Measurements from ENCODE around the gene KAZALD1.

The KAZALD1 gene

GRCh38 chr10:101087376-101087775 is 25.6 kb downstream of the KAZALD1 start:
- Mint-ChIP-seq H3K4me1 (ENCODE audit: low read depth) (no peaks in the 10 kb centered on the region), H3K27ac (no peak overlapping the region), H3K27me3 (peaks cover 60% of the 10 kb centered on the region), H3K9me3 (no peaks in the 10 kb centered on the region), H3K36me3 (ENCODE audit: low read depth) (no peaks in the 10 kb centered on the region), H3K4me3 (no peak overlapping the region)

GRCh38 chr10:101087965-101088364 is 26.2 kb downstream of the KAZALD1 start:
- H3K4me1 Mint-ChIP-seq (ENCODE audit: low read depth), result no peaks in the 10 kb centered on the region
- no peaks in the 10 kb centered on the region for H3K36me3 Mint-ChIP-seq (ENCODE audit: low read depth)
- H3K27me3 Mint-ChIP-seq, result peaks cover 62% of the 10 kb centered on the region
- no peaks in the 10 kb centered on the region for H3K9me3 Mint-ChIP-seq
- no peak overlapping the region for H3K27ac Mint-ChIP-seq
- H3K4me3 Mint-ChIP-seq, result no peak overlapping the region

- Mint-ChIP-seq H3K4me3 (no peak overlapping the region), H3K36me3 (ENCODE audit: low read depth) (no peaks in the 10 kb centered on the region), H3K27me3 (peaks cover 55% of the 10 kb centered on the region), H3K4me1 (ENCODE audit: low read depth) (no peaks in the 10 kb centered on the region), H3K9me3 (no peaks in the 10 kb centered on the region), H3K27ac (no peak overlapping the region)
Observed at GRCh38 chr10:101089520-101090299, 27.9 kb downstream of the KAZALD1 start.

GRCh38 chr10:101090597-101090996 is 28.8 kb downstream of the KAZALD1 start:
- no peaks in the 10 kb centered on the region for H3K9me3 Mint-ChIP-seq
- no peaks in the 10 kb centered on the region for H3K36me3 Mint-ChIP-seq (ENCODE audit: low read depth)
- no peaks in the 10 kb centered on the region for H3K4me1 Mint-ChIP-seq (ENCODE audit: low read depth)
- H3K27me3 Mint-ChIP-seq, result peaks cover 56% of the 10 kb centered on the region
- H3K4me3 Mint-ChIP-seq, result no peak overlapping the region
- H3K27ac Mint-ChIP-seq, result no peak overlapping the region

- no peaks in the 10 kb centered on the region for H3K4me1 Mint-ChIP-seq (ENCODE audit: low read depth)
- peaks cover 49% of the 10 kb centered on the region for H3K27me3 Mint-ChIP-seq
- H3K9me3 Mint-ChIP-seq, result no peaks in the 10 kb centered on the region
- H3K36me3 Mint-ChIP-seq (ENCODE audit: low read depth), result no peaks in the 10 kb centered on the region
- H3K27ac Mint-ChIP-seq, result no peak overlapping the region
- H3K4me3 Mint-ChIP-seq, result no peak overlapping the region
Observed at GRCh38 chr10:101091546-101092290, 29.9 kb downstream of the KAZALD1 start.

GRCh38 chr10:101092881-101093354 is 31.1 kb downstream of the KAZALD1 start:
- no peak overlapping the region for H3K27ac Mint-ChIP-seq
- H3K4me1 Mint-ChIP-seq (ENCODE audit: low read depth), result no peaks in the 10 kb centered on the region
- H3K36me3 Mint-ChIP-seq (ENCODE audit: low read depth), result no peaks in the 10 kb centered on the region
- H3K9me3 Mint-ChIP-seq, result no peaks in the 10 kb centered on the region
- H3K4me3 Mint-ChIP-seq, result no peak overlapping the region
- peaks cover 50% of the 10 kb centered on the region for H3K27me3 Mint-ChIP-seq

GRCh38 chr10:101094121-101094879 is 32.5 kb downstream of the KAZALD1 start:
- Mint-ChIP-seq H3K4me3 (no peak overlapping the region), H3K27ac (no peak overlapping the region), H3K9me3 (no peaks in the 10 kb centered on the region), H3K36me3 (ENCODE audit: low read depth) (no peaks in the 10 kb centered on the region), H3K4me1 (ENCODE audit: low read depth) (no peaks in the 10 kb centered on the region), H3K27me3 (peaks cover 43% of the 10 kb centered on the region)

- Mint-ChIP-seq H3K27me3 (peaks cover 49% of the 10 kb centered on the region), H3K4me1 (ENCODE audit: low read depth) (no peaks in the 10 kb centered on the region), H3K27ac (no peak overlapping the region), H3K4me3 (no peak overlapping the region), H3K9me3 (no peaks in the 10 kb centered on the region), H3K36me3 (ENCODE audit: low read depth) (no peaks in the 10 kb centered on the region)
Observed at GRCh38 chr10:101095004-101095403, 33.2 kb downstream of the KAZALD1 start.

GRCh38 chr10:101095550-101096213 is 33.9 kb downstream of the KAZALD1 start:
- Mint-ChIP-seq H3K9me3 (no peaks in the 10 kb centered on the region), H3K27ac (no peak overlapping the region), H3K4me1 (ENCODE audit: low read depth) (no peaks in the 10 kb centered on the region), H3K27me3 (peaks cover 48% of the 10 kb centered on the region), H3K4me3 (no peak overlapping the region), H3K36me3 (ENCODE audit: low read depth) (no peaks in the 10 kb centered on the region)

GRCh38 chr10:101096378-101096777 is 34.6 kb downstream of the KAZALD1 start:
- Mint-ChIP-seq H3K36me3 (ENCODE audit: low read depth) (no peaks in the 10 kb centered on the region), H3K27me3 (peaks cover 43% of the 10 kb centered on the region), H3K27ac (no peak overlapping the region), H3K4me1 (ENCODE audit: low read depth) (no peaks in the 10 kb centered on the region), H3K9me3 (no peaks in the 10 kb centered on the region), H3K4me3 (no peak overlapping the region)

- H3K27ac Mint-ChIP-seq, result no peak overlapping the region
- H3K4me3 Mint-ChIP-seq, result no peak overlapping the region
- H3K36me3 Mint-ChIP-seq (ENCODE audit: low read depth), result no peaks in the 10 kb centered on the region
- no peaks in the 10 kb centered on the region for H3K4me1 Mint-ChIP-seq (ENCODE audit: low read depth)
- no peaks in the 10 kb centered on the region for H3K9me3 Mint-ChIP-seq
- H3K27me3 Mint-ChIP-seq, result peaks cover 41% of the 10 kb centered on the region
Observed at GRCh38 chr10:101097881-101098280, 36.1 kb downstream of the KAZALD1 start.

GRCh38 chr10:101099901-101100300 is 38.1 kb downstream of the KAZALD1 start:
- Mint-ChIP-seq H3K27me3 (peaks cover 50% of the 10 kb centered on the region), H3K36me3 (ENCODE audit: low read depth) (no peaks in the 10 kb centered on the region), H3K27ac (no peak overlapping the region), H3K4me3 (no peak overlapping the region), H3K4me1 (ENCODE audit: low read depth) (no peaks in the 10 kb centered on the region), H3K9me3 (no peaks in the 10 kb centered on the region)

GRCh38 chr10:101101372-101101881 is 39.6 kb downstream of the KAZALD1 start:
- Mint-ChIP-seq H3K27ac (no peak overlapping the region), H3K27me3 (peaks cover 50% of the 10 kb centered on the region), H3K36me3 (ENCODE audit: low read depth) (no peaks in the 10 kb centered on the region), H3K4me3 (no peak overlapping the region), H3K9me3 (no peaks in the 10 kb centered on the region), H3K4me1 (ENCODE audit: low read depth) (no peaks in the 10 kb centered on the region)

GRCh38 chr10:101103430-101103829 is 41.6 kb downstream of the KAZALD1 start:
- Mint-ChIP-seq H3K27me3 (peaks cover 54% of the 10 kb centered on the region), H3K4me3 (no peak overlapping the region), H3K27ac (no peak overlapping the region), H3K4me1 (ENCODE audit: low read depth) (no peaks in the 10 kb centered on the region), H3K36me3 (ENCODE audit: low read depth) (no peaks in the 10 kb centered on the region), H3K9me3 (no peaks in the 10 kb centered on the region)

Data from stimulated activated naive CD8-positive, alpha-beta T cell treated with anti-CD3 and anti-CD28 coated beads, Interleukin-15, Interleukin-2, amounts not matched to agents 100 ng/mL and 50 ng/mL, for 24 hours (primary cell).